ENCODE measurements around the gene DLGAP1. TPM values are rescaled to one million over a fixed set of nuclear protein-coding genes. Genes with fewer than 3 reads are reported as not detected.

DLGAP1 gene
- total RNA-seq, 1 experiment from 2014 or later = 23.2 TPM

DNA sequence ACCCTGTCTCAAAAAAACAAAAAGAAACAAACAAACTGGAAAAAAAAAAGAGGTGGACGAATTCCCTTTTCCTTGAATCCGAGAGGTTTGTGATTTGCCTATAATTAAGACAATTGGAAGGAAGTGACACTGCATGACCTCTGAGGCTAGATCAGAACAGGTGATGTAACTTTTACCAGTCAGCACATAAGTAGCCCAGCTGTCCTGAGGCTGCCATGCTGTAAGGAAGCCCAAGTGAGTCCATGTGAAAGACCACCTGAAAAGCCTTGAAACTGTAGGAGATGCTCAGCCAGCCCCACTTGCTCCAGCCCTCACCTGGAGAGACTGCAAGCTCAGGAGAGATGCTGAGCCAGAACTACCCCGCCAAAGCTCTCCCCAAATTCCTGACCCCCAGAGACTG lies 838.4 kb downstream of the DLGAP1 start:
- H3K14ac ChIP-seq (ENCODE audit: insufficient read depth, low read length) = no peak overlapping the region
- no peak overlapping the region for H3K9ac ChIP-seq (ENCODE audit: extremely low read depth, insufficient read length, low read length)
- no peak overlapping the region for H4K8ac ChIP-seq (replicated peaks; ENCODE audit: insufficient read length, low read depth, low read length)
- H3K23me2 ChIP-seq (ENCODE audit: insufficient read length, low read depth, low read length, poor library complexity, severe bottlenecking) = no peaks in the 10 kb centered on the region
- peaks cover 5% of the 10 kb centered on the region; the same call in 1 of the 2 replicates for H3K4me1 ChIP-seq (ENCODE audit: insufficient read depth, low read length)
- no peak overlapping the region for H3K23ac ChIP-seq (ENCODE audit: insufficient read length, low read depth, low read length)
- H3K9me3 ChIP-seq (ENCODE audit: control insufficient read depth, low read depth, low read length) = no peaks in the 10 kb centered on the region
- Mint-ChIP-seq H3K4me1 (peaks cover 15 to 16% of the 10 kb centered on the region in 2 experiments), H3K9me3 (no peaks in the 10 kb centered on the region; a peak in 1 of 5 replicates), H3K27ac (peak overlapping the region in 1 of 3 experiments; percentile 24; a peak in 2 of 7 replicates), H3K36me3 (ENCODE audit: insufficient read depth in 1 of 3, low read depth in 3 of 3) (no peaks in the 10 kb centered on the region; a peak in 2 of 7 replicates), H3K27me3 (ENCODE audit: low read depth) (peaks cover 1% of the 10 kb centered on the region; the same call in 1 of the 2 replicates), H3K4me3 (no peak overlapping the region)
- H2AFZ ChIP-seq (ENCODE audit: low read length) = no peak overlapping the region
- no peak overlapping the region for H2BK15ac ChIP-seq (ENCODE audit: low read depth, low read length)
- no peak overlapping the region for H3K4me2 ChIP-seq (ENCODE audit: insufficient read depth, insufficient read length, low read length)
- no peak overlapping the region for H3K56ac ChIP-seq (ENCODE audit: insufficient read length, low read depth, low read length)
- no peak overlapping the region for H2BK5ac ChIP-seq (ENCODE audit: insufficient read length, low read length)
- H4K91ac ChIP-seq (ENCODE audit: insufficient read length, low read depth, low read length) = no peak overlapping the region
- H3K79me1 ChIP-seq (ENCODE audit: insufficient read depth, low read depth, low read length, poor library complexity, severe bottlenecking) = no peaks in the 10 kb centered on the region
- no peak overlapping the region for H2AK5ac ChIP-seq (ENCODE audit: insufficient read length, low read length)
- no peak overlapping the region for H3K18ac ChIP-seq (ENCODE audit: insufficient read length, low read depth, low read length)
- no peak overlapping the region for H2BK20ac ChIP-seq (ENCODE audit: low read depth, low read length, poor library complexity, severe bottlenecking)
- no peaks in the 10 kb centered on the region for H4K20me1 ChIP-seq (ENCODE audit: control insufficient read depth, insufficient read depth, insufficient read length)
- no peak overlapping the region for H4K5ac ChIP-seq (ENCODE audit: insufficient read length, low read depth, low read length)
- H3K4ac ChIP-seq (ENCODE audit: low read depth, low read length) = no peak overlapping the region
- H3K27me3 ChIP-seq (ENCODE audit: insufficient read depth, low read length) = no peaks in the 10 kb centered on the region
- H3K79me2 ChIP-seq (ENCODE audit: insufficient read depth, low read length) = no peaks in the 10 kb centered on the region
- H2BK12ac ChIP-seq (ENCODE audit: insufficient read length, low read depth, low read length) = peak overlapping the region; percentile 23
- no CpG with 5 or more reads among the region's 3 CpGs for WGBS (ENCODE audit: extremely low coverage, insufficient read length, low lambda C conversion rate)
- TF ChIP-seq, protein P1, sequence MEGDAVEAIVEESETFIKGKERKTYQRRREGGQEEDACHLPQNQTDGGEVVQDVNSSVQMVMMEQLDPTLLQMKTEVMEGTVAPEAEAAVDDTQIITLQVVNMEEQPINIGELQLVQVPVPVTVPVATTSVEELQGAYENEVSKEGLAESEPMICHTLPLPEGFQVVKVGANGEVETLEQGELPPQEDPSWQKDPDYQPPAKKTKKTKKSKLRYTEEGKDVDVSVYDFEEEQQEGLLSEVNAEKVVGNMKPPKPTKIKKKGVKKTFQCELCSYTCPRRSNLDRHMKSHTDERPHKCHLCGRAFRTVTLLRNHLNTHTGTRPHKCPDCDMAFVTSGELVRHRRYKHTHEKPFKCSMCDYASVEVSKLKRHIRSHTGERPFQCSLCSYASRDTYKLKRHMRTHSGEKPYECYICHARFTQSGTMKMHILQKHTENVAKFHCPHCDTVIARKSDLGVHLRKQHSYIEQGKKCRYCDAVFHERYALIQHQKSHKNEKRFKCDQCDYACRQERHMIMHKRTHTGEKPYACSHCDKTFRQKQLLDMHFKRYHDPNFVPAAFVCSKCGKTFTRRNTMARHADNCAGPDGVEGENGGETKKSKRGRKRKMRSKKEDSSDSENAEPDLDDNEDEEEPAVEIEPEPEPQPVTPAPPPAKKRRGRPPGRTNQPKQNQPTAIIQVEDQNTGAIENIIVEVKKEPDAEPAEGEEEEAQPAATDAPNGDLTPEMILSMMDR (conservative IDR thresholded peaks at IDR 0.05) = no peak
- no peak overlapping the region for H3T11ph ChIP-seq (ENCODE audit: low read length)
- no peak overlapping the region for H3K27ac ChIP-seq (ENCODE audit: insufficient read length, low read depth, low read length)
- DNase-seq = no peak
- H2BK120ac ChIP-seq (ENCODE audit: low read depth, low read length, poor library complexity, severe bottlenecking) = no peak overlapping the region
